H9 (cell line): Measurements from ENCODE around the gene CEP112. TPM values are rescaled to one million over a fixed set of nuclear protein-coding genes. Genes with fewer than 3 reads are reported as not detected.

Source experiments
- DNase-seq: peaks from one replicate; pipeline ENCODE4 v3.0.0-alpha.2; 2017
- H2AFZ ChIP-seq: one replicate; pipeline ENCODE4 v1.6.1; 2013; ENCODE audit warnings: mild to moderate bottlenecking, low read length, control low read depth, moderate library complexity
- H2AK5ac ChIP-seq: 2 replicates; pipeline ENCODE4 v1.6.1; 2013; ENCODE audit warnings: low read length, control low read depth, mixed read lengths; ENCODE audit not compliant: insufficient read length
- H2BK120ac ChIP-seq: one replicate; pipeline ENCODE4 v1.6.1; 2013; ENCODE audit warnings: low read depth, mild to moderate bottlenecking, low read length, control low read depth, inconsistent platforms; ENCODE audit not compliant: poor library complexity, severe bottlenecking
- H2BK12ac ChIP-seq: 2 replicates; pipeline ENCODE4 v1.6.1; 2013; ENCODE audit warnings: low read length, control low read depth, mixed read lengths, low read depth; ENCODE audit not compliant: insufficient read length
- H2BK15ac ChIP-seq: 2 replicates; pipeline ENCODE4 v1.6.1; 2013; ENCODE audit warnings: low read depth, low read length, control low read depth
- H2BK20ac ChIP-seq: one replicate; pipeline ENCODE4 v1.6.1; 2013; ENCODE audit warnings: low read depth, mild to moderate bottlenecking, low read length, control low read depth, inconsistent platforms; ENCODE audit not compliant: poor library complexity, severe bottlenecking
- H2BK5ac ChIP-seq: 2 replicates; pipeline ENCODE4 v1.6.1; 2013; ENCODE audit warnings: low read length, control low read depth, mixed read lengths; ENCODE audit not compliant: insufficient read length
- H3K14ac ChIP-seq: 2 replicates; pipeline ENCODE4 v1.6.1; 2013; ENCODE audit warnings: low read length, control low read depth; ENCODE audit not compliant: insufficient read depth
- H3K18ac ChIP-seq: 2 replicates; pipeline ENCODE4 v1.6.1; 2013; ENCODE audit warnings: low read depth, mild to moderate bottlenecking, mixed read lengths, low read length, control low read depth; ENCODE audit not compliant: insufficient read length
- H3K23ac ChIP-seq: 2 replicates; pipeline ENCODE4 v1.6.1; 2013; ENCODE audit warnings: low read length, control low read depth, mixed read lengths, low read depth; ENCODE audit not compliant: insufficient read length
- H3K23me2 ChIP-seq: 2 replicates; pipeline ENCODE4 v1.6.1; 2013; ENCODE audit warnings: low read depth, mild to moderate bottlenecking, mixed read lengths, low read length, control low read depth; ENCODE audit not compliant: insufficient read length, poor library complexity, severe bottlenecking
- H3K27ac ChIP-seq: 2 replicates; pipeline ENCODE4 v1.5.1; 2013; ENCODE audit warnings: low read length, control low read depth, mixed read lengths, low read depth; ENCODE audit not compliant: insufficient read length
- H3K27me3 ChIP-seq: 2 replicates; pipeline ENCODE4 v1.6.1; 2013; ENCODE audit warnings: low read length, control low read depth, inconsistent platforms; ENCODE audit not compliant: insufficient read depth
- H3K4ac ChIP-seq: 2 replicates; pipeline ENCODE4 v1.6.1; 2013; ENCODE audit warnings: low read depth, mild to moderate bottlenecking, control low read depth, inconsistent platforms, low read length, moderate library complexity
- H3K4me1 ChIP-seq: 2 replicates; pipeline ENCODE4 v1.6.1; 2013; ENCODE audit warnings: low read length, control low read depth, inconsistent platforms; ENCODE audit not compliant: insufficient read depth
- H3K4me2 ChIP-seq: 2 replicates; pipeline ENCODE4 v1.6.1; 2013; ENCODE audit warnings: low read length, control low read depth, mixed read lengths; ENCODE audit not compliant: insufficient read length, insufficient read depth
- H3K56ac ChIP-seq: 2 replicates; pipeline ENCODE4 v1.6.1; 2013; ENCODE audit warnings: low read depth, mild to moderate bottlenecking, mixed read lengths, low read length, control low read depth; ENCODE audit not compliant: insufficient read length
- H3K79me1 ChIP-seq: 2 replicates; pipeline ENCODE4 v1.6.1; 2013; ENCODE audit warnings: low read depth, mild to moderate bottlenecking, moderate library complexity, low read length, control low read depth, inconsistent platforms; ENCODE audit not compliant: insufficient read depth, poor library complexity, severe bottlenecking
- H3K79me2 ChIP-seq: 2 replicates; pipeline ENCODE4 v1.6.1; 2013; ENCODE audit warnings: low read length, control low read depth, inconsistent platforms; ENCODE audit not compliant: insufficient read depth
- H3K9ac ChIP-seq: 2 replicates; pipeline ENCODE4 v1.6.1; 2013; ENCODE audit warnings: low read length, control low read depth, mixed read lengths; ENCODE audit not compliant: insufficient read length; ENCODE audit errors: extremely low read depth
- H3K9me3 ChIP-seq: one replicate; pipeline ENCODE4 v1.6.1; 2013; ENCODE audit warnings: low read depth, low read length, inconsistent platforms; ENCODE audit not compliant: control insufficient read depth
- H3T11ph ChIP-seq: one replicate; pipeline ENCODE4 v1.6.1; 2013; ENCODE audit warnings: mild to moderate bottlenecking, low read length, control low read depth, inconsistent platforms
- H4K20me1 ChIP-seq: one replicate; pipeline ENCODE4 v1.6.1; 2013; ENCODE audit not compliant: control insufficient read depth, insufficient read length, insufficient read depth
- H4K5ac ChIP-seq: 2 replicates; pipeline ENCODE4 v1.6.1; 2013; ENCODE audit warnings: low read depth, mild to moderate bottlenecking, mixed read lengths, low read length, control low read depth; ENCODE audit not compliant: insufficient read length
- H4K8ac ChIP-seq: replicated peaks from 2 replicates; pipeline ENCODE4 v1.6.1; 2013; ENCODE audit warnings: low read length, control low read depth, mixed read lengths, low read depth; ENCODE audit not compliant: insufficient read length
- H4K91ac ChIP-seq: 2 replicates; pipeline ENCODE4 v1.6.1; 2013; ENCODE audit warnings: low read depth, mild to moderate bottlenecking, moderate library complexity, mixed read lengths, low read length, control low read depth; ENCODE audit not compliant: insufficient read length
- H3K27ac Mint-ChIP-seq, 3 experiments: 2 replicates in 2 of 3; 3 replicates in 1 of 3; pipeline ENCODE4 v1.8.0; 2020 to 2021; ENCODE audit warnings: mixed read lengths in 3 of 3, mild to moderate bottlenecking in 1 of 3, moderate library complexity in 1 of 3
- H3K27me3 Mint-ChIP-seq: 2 replicates; pipeline ENCODE4 v1.8.0; 2021; ENCODE audit warnings: low read depth, mild to moderate bottlenecking, moderate library complexity, mixed read lengths
- H3K36me3 Mint-ChIP-seq, 3 experiments: 2 replicates in 2 of 3; 3 replicates in 1 of 3; pipeline ENCODE4 v1.8.0; 2020 to 2021; ENCODE audit warnings: low read depth in 3 of 3, mixed read lengths in 3 of 3; ENCODE audit not compliant: insufficient read depth in 1 of 3
- H3K4me1 Mint-ChIP-seq, 2 experiments: 2 replicates each; pipeline ENCODE4 v1.8.0; 2020; ENCODE audit warnings: mixed read lengths in 2 of 2
- H3K4me3 Mint-ChIP-seq, 2 experiments: 2 replicates in 1 of 2; 3 replicates in 1 of 2; pipeline ENCODE4 v1.8.0; 2020 to 2021; ENCODE audit warnings: mild to moderate bottlenecking in 2 of 2, mixed read lengths in 2 of 2, moderate library complexity in 1 of 2
- H3K9me3 Mint-ChIP-seq, 2 experiments: 2 replicates in 1 of 2; 3 replicates in 1 of 2; pipeline ENCODE4 v1.8.0; 2020; ENCODE audit warnings: mild to moderate bottlenecking in 2 of 2, mixed read lengths in 2 of 2, moderate library complexity in 1 of 2
- CTCF ChIP-seq: fragments of 200-600 bp; sonication (generic); conservative IDR thresholded peaks from 3 replicates; pipeline ENCODE4 v1.8.0; 2021; ENCODE audit warnings: antibody characterized with exemption, mild to moderate bottlenecking
- WGBS: extraction: QIAGEN DNeasy Blood & Tissue Kit; methylation state at CpG from one replicate; pipeline ENCODE4 v1.1.7; 2013; ENCODE audit warnings: missing lambda C conversion rate, low lambda C conversion rate, mixed read lengths; ENCODE audit not compliant: insufficient read length; ENCODE audit errors: extremely low coverage; 5-methylcytosine and 5-hydroxymethylcytosine counted together
- total RNA-seq: library from RNA; stranded (reverse); gene quantifications from 2 replicates; pipeline ENCODE4 v1.2.1, GENCODE V29; 2021

The CEP112 gene
- total RNA-seq, 1 experiment from 2014 or later, result 5.4 TPM

GRCh38 chr17:65743308-65743655 lies 448.7 kb downstream of the CEP112 start:
- no peak overlapping the region for H3K27ac Mint-ChIP-seq
- no peaks in the 10 kb centered on the region for H3K9me3 ChIP-seq
- H3K4me2 ChIP-seq, result no peak overlapping the region

More at GRCh38 chr17:65743308-65743655, 448.7 kb downstream of the CEP112 start:
- Histone ChIP-seq H3K23ac (no peak overlapping the region), H3K4ac (no peak overlapping the region), H3K4me1 (no peaks in the 10 kb centered on the region; the same call in none of the 2 replicates), H3T11ph (no peak overlapping the region), H2BK12ac (no peak overlapping the region), H3K79me1 (no peaks in the 10 kb centered on the region), H3K27me3 (no peaks in the 10 kb centered on the region), H3K79me2 (no peaks in the 10 kb centered on the region), H3K14ac (no peak overlapping the region), H4K8ac (no peak overlapping the region), H4K91ac (no peak overlapping the region), H3K23me2 (no peaks in the 10 kb centered on the region), H2BK15ac (no peak overlapping the region), H2BK5ac (no peak overlapping the region), H2AK5ac (no peak overlapping the region), H4K5ac (no peak overlapping the region), H2BK120ac (no peak overlapping the region), H2AFZ (no peak overlapping the region), H2BK20ac (no peak overlapping the region), H4K20me1 (no peaks in the 10 kb centered on the region), H3K56ac (no peak overlapping the region), H3K27ac (no peak overlapping the region), H3K18ac (no peak overlapping the region), H3K9ac (no peak overlapping the region)
- no CpG with 5 or more reads among the region's 1 CpG for WGBS
- no peak for DNase-seq
- Mint-ChIP-seq H3K36me3 (peaks cover 0 to 6% (median 0%) of the 10 kb centered on the region in 3 experiments; a peak in 3 of 7 replicates), H3K4me3 (no peak overlapping the region), H3K27me3 (no peaks in the 10 kb centered on the region), H3K4me1 (peaks cover 12 to 15% of the 10 kb centered on the region in 2 experiments), H3K9me3 (peaks cover 2 to 8% of the 10 kb centered on the region in 2 experiments; a peak in 3 of 5 replicates)
- no peak for TF ChIP-seq CTCF
